ENCODE results near the gene KRABD2.

The KRABD2 gene

GRCh38 chr17:8345951-8346665 lies 30.4 kb downstream of the KRABD2 start:
- H3K4me3 ChIP-seq = no peak overlapping the region
- TF ChIP-seq CTCF (IDR thresholded peaks at IDR 0.05) (no peak), POLR2A (IDR thresholded peaks at IDR 0.05) (no peak)

GRCh38 chr17:8345052-8345690 lies 31.3 kb downstream of the KRABD2 start:
- TF ChIP-seq POLR2A (IDR thresholded peaks at IDR 0.05) (no peak), CTCF (IDR thresholded peaks at IDR 0.05) (no peak)
- H3K27ac ChIP-seq = no peak overlapping the region
- no peaks in the 10 kb centered on the region for H3K36me3 ChIP-seq
- H3K4me1 ChIP-seq = no peaks in the 10 kb centered on the region
- no peak for DNase-seq
- H3K9me3 ChIP-seq = no peaks in the 10 kb centered on the region
- H3K27me3 ChIP-seq = no peaks in the 10 kb centered on the region
- no peak overlapping the region for H3K4me3 ChIP-seq

More at GRCh38 chr17:8345951-8346665, 30.4 kb downstream of the KRABD2 start:
- Histone ChIP-seq H3K36me3 (no peaks in the 10 kb centered on the region), H3K27me3 (no peaks in the 10 kb centered on the region), H3K9me3 (no peaks in the 10 kb centered on the region), H3K4me1 (no peaks in the 10 kb centered on the region), H3K27ac (no peak overlapping the region)
- no peak for DNase-seq

GRCh38 chr17:8341456-8341855 lies 35.0 kb downstream of the KRABD2 start:
- no peaks in the 10 kb centered on the region for H3K9me3 ChIP-seq
- H3K4me1 ChIP-seq = no peaks in the 10 kb centered on the region
- H3K4me3 ChIP-seq = no peak overlapping the region
- no peaks in the 10 kb centered on the region for H3K36me3 ChIP-seq
- H3K27me3 ChIP-seq = no peaks in the 10 kb centered on the region
- H3K27ac ChIP-seq = no peak overlapping the region
- no peak for DNase-seq
- TF ChIP-seq CTCF (IDR thresholded peaks at IDR 0.05) = no peak
- TF ChIP-seq POLR2A (IDR thresholded peaks at IDR 0.05) = no peak

- TF ChIP-seq CTCF (IDR thresholded peaks at IDR 0.05) (no peak), POLR2A (IDR thresholded peaks at IDR 0.05) (no peak)
- Histone ChIP-seq H3K36me3 (no peaks in the 10 kb centered on the region), H3K4me1 (no peaks in the 10 kb centered on the region), H3K4me3 (no peak within 1 kb of the TSS), H3K27ac (no peak within 1 kb of the TSS), H3K9me3 (no peaks in the 10 kb centered on the region), H3K27me3 (no peaks in the 10 kb centered on the region)
- no peak for DNase-seq
Observed at GRCh38 chr17:8339540-8339939, 37.0 kb downstream of the KRABD2 start, which contains the start of gene ODF4. ODF4 (plus strand) TSS chr17:8339840; CDS start chr17:8340052, 212 bp downstream.

GRCh38 chr17:8338753-8339140 lies 37.8 kb downstream of the KRABD2 start:
- DNase-seq = no peak
- H3K27ac ChIP-seq = no peak overlapping the region
- H3K27me3 ChIP-seq = no peaks in the 10 kb centered on the region
- no peaks in the 10 kb centered on the region for H3K9me3 ChIP-seq
- no peaks in the 10 kb centered on the region for H3K4me1 ChIP-seq
- H3K4me3 ChIP-seq = no peak overlapping the region
- TF ChIP-seq CTCF (IDR thresholded peaks at IDR 0.05) (no peak), POLR2A (IDR thresholded peaks at IDR 0.05) (no peak)
- H3K36me3 ChIP-seq = no peaks in the 10 kb centered on the region

Measured in Peyer's patch (tissue), 4 donors.